HepG2 (cell line): ENCODE measurements around the gene NTM. TPM values are rescaled to one million over a fixed set of nuclear protein-coding genes. Genes with fewer than 3 reads are reported as not detected.
"Not testable (repeated sequence)": the region's sequence is repeated elsewhere in the genome, so short reads cannot be mapped to it uniquely, and the experiment has no call there.

ENCODE experiments used
- ATAC-seq: fragments of 200-7000 bp; cut with Tn5 transposase; 3 replicates; pipeline ENCODE4 v1.9.1; 2020; ENCODE audit warnings: mild to moderate bottlenecking, moderate library complexity
- BruUV-seq: library from RNA; stranded (reverse); fragments of 400-500 nt; replicated peaks from 2 replicates; lab custom pipeline; 2021; lab: Mats Ljungman, UMichigan
- CTCF ChIA-PET: fragments of 300-600 bp; formaldehyde crosslinking; extraction: SDS; loops from one replicate; lab custom pipeline; 2021; ENCODE audit warnings: low total read pairs, inconsistent platforms, low intra/inter-chr PET ratio; lab: Yijun Ruan, JAX
- POLR2A ChIA-PET: fragments of 350-600 bp; sonication (Branson Sonifier 250); formaldehyde crosslinking; loops from one replicate; lab custom pipeline; 2020; ENCODE audit warnings: antibody characterized with exemption, inconsistent platforms; lab: Yijun Ruan, JAX
- DNase-seq: peaks from one replicate; pipeline ENCODE4 v3.0.0-alpha.2; 2015; ENCODE audit warnings: low spot score
- FAIRE-seq: peaks from 3 replicates; lab custom pipeline; 2011; peaks lifted over from hg19 to GRCh38; lab: Jason Lieb, UNC
- H2AFZ ChIP-seq: one replicate; pipeline ENCODE4 v1.6.1; 2011; ENCODE audit warnings: low read length, inconsistent platforms
- H3K27ac ChIP-seq: fragments of 300-600 bp; 3 replicates; pipeline ENCODE4 v1.8.0; 2011; ENCODE audit warnings: mixed run types, mild to moderate bottlenecking, mixed read lengths, low read length, inconsistent platforms; ENCODE audit not compliant: insufficient read depth; ENCODE audit errors: extremely low read length
- H3K27me3 ChIP-seq, 2 experiments: fragments of 200-600 bp in 1 of 2; 2 replicates in 1 of 2; 3 replicates in 1 of 2; pipeline versions ENCODE4 v1.6.0 to v1.8.0; 2011; ENCODE audit warnings: low read length in 2 of 2, mild to moderate bottlenecking in 2 of 2, moderate library complexity in 2 of 2, inconsistent platforms in 1 of 2; ENCODE audit not compliant: insufficient read depth in 2 of 2, control insufficient read depth in 1 of 2
- H3K36me3 ChIP-seq, 2 experiments: fragments of 200-600 bp in 1 of 2; replicated peaks in 1 of 2; 2 replicates in 1 of 2; 3 replicates in 1 of 2; pipeline versions ENCODE4 v1.5.1 to v1.8.0; 2011; ENCODE audit warnings: low read length in 2 of 2, inconsistent platforms in 1 of 2; ENCODE audit not compliant: insufficient read depth in 2 of 2, control insufficient read depth in 1 of 2
- H3K4me1 ChIP-seq: 2 replicates; pipeline ENCODE4 v1.5.1; 2012; ENCODE audit warnings: low read length, inconsistent platforms; ENCODE audit not compliant: insufficient read depth
- H3K4me2 ChIP-seq: 2 replicates; pipeline ENCODE4 v1.6.0; 2011; ENCODE audit warnings: low read depth, low read length, inconsistent platforms
- H3K4me3 ChIP-seq, 3 experiments: fragments of 200-600 bp in 1 of 3; sonication (generic), shearing (Covaris generic) in 1 of 3; replicated peaks in 1 of 3; 2 replicates each; pipeline ENCODE4 v1.5.1; 2011 to 2016; ENCODE audit warnings: low read length in 3 of 3, inconsistent platforms in 2 of 3, low read depth in 2 of 3, mild to moderate bottlenecking in 2 of 3, control low read depth in 1 of 3, mixed read lengths in 1 of 3; ENCODE audit not compliant: insufficient read depth in 1 of 3
- H3K79me2 ChIP-seq: one replicate; pipeline ENCODE4 v1.6.1; 2011; ENCODE audit warnings: low read length, inconsistent platforms; ENCODE audit not compliant: insufficient read depth
- H3K9ac ChIP-seq: 2 replicates; pipeline ENCODE4 v1.6.0; 2011; ENCODE audit warnings: mild to moderate bottlenecking, low read depth, low read length, inconsistent platforms; ENCODE audit not compliant: insufficient read depth
- H3K9me3 ChIP-seq: 2 replicates; pipeline ENCODE4 v1.5.1; 2012; ENCODE audit warnings: mild to moderate bottlenecking, low read length
- H4K20me1 ChIP-seq: 2 replicates; pipeline ENCODE4 v1.6.0; 2011; ENCODE audit warnings: inconsistent platforms, mild to moderate bottlenecking, low read length, moderate library complexity; ENCODE audit not compliant: insufficient read depth
- BRCA1 ChIP-seq: sonication (generic); formaldehyde crosslinking; IDR thresholded peaks from 2 replicates; pipeline ENCODE4 v1.4.0; 2020; ENCODE audit warnings: missing genetic modification reagents
- CAMTA2 ChIP-seq: sonication (generic); formaldehyde crosslinking; IDR thresholded peaks from 2 replicates; pipeline ENCODE4 v1.4.0; 2020; ENCODE audit warnings: mild to moderate bottlenecking, missing genetic modification reagents, borderline replicate concordance
- FLYWCH1 ChIP-seq: sonication (generic); formaldehyde crosslinking; IDR thresholded peaks from 2 replicates; pipeline ENCODE4 v1.8.1; 2023; ENCODE audit warnings: mild to moderate bottlenecking, missing genetic modification reagents
- KDM5A ChIP-seq: fragments of 200-600 bp; sonication (generic); IDR thresholded peaks from 2 replicates; pipeline ENCODE4 v1.7.0; 2018; ENCODE audit warnings: antibody characterized with exemption, mild to moderate bottlenecking, low read length, borderline replicate concordance
- MAFF ChIP-seq: IDR thresholded peaks from 2 replicates; pipeline ENCODE4 v1.6.1; 2011; ENCODE audit warnings: low read depth, low read length, improper control_type of control experiment
- MIER2 ChIP-seq: IDR thresholded peaks from 2 replicates; pipeline ENCODE4 v1.6.1; 2016; ENCODE audit warnings: missing biosample characterization, missing genetic modification reagents
- REPIN1 ChIP-seq: sonication (generic); formaldehyde crosslinking; IDR thresholded peaks from 2 replicates; pipeline ENCODE4 v1.8.0; 2022; ENCODE audit warnings: missing genetic modification reagents, low read depth, mild to moderate bottlenecking, borderline replicate concordance
- TBX2 ChIP-seq: sonication (generic); formaldehyde crosslinking; IDR thresholded peaks from 2 replicates; pipeline ENCODE4 v1.5.0; 2020; ENCODE audit warnings: missing genetic modification reagents, mild to moderate bottlenecking, borderline replicate concordance
- TGIF2 ChIP-seq: IDR thresholded peaks from 2 replicates; pipeline ENCODE4 v1.6.1; 2016; ENCODE audit warnings: control low read depth, missing compliant biosample characterization
- ZNF446 ChIP-seq: sonication (generic); formaldehyde crosslinking; IDR thresholded peaks from 2 replicates; pipeline ENCODE4 v1.5.0; 2020; ENCODE audit warnings: mild to moderate bottlenecking, missing genetic modification reagents
- ZNF451 ChIP-seq: sonication (generic); formaldehyde crosslinking; IDR thresholded peaks from 2 replicates; pipeline ENCODE4 v1.5.0; 2020; ENCODE audit warnings: mild to moderate bottlenecking, missing genetic modification reagents
- ZNF570 ChIP-seq: sonication (generic); formaldehyde crosslinking; IDR thresholded peaks from 2 replicates; pipeline ENCODE4 v1.4.0; 2020; ENCODE audit warnings: mild to moderate bottlenecking, missing genetic modification reagents, borderline replicate concordance
- WGBS: methylation state at CpG from one replicate; pipeline ENCODE4 v1.1.6; 2017; ENCODE audit warnings: low lambda C conversion rate; 5-methylcytosine and 5-hydroxymethylcytosine counted together
- in situ Hi-C: cut with HindIII; loops from 2 replicates; pipeline ENCODE4 v1.10.0; 2017; ENCODE audit warnings: low pct_unique_long_range_greater_than_20kb; ENCODE audit not compliant: extremely low pct_ligation_motif_present
- intact Hi-C: fragments of 100-400 bp; cut with micrococcal nuclease; formaldehyde crosslinking; loops from one replicate; pipeline ENCODE4 v1.10.0; 2022; ENCODE audit not compliant: unreplicated experiment
- polyA plus RNA-seq, 8 experiments: library from polyadenylated mRNA; depleted of rRNA in 3 of 8; stranded (reverse) in 7 of 8; unstranded in 1 of 8; fragments of >200 nt; fragmentation: Illumina TruSeq in 4 of 8; extraction: Trizol in 4 of 8; gene quantifications; 2 replicates each; pipeline versions ENCODE4 v1.2.1 to v1.2.3, GENCODE V29; 2011 to 2016; ENCODE audit warnings: low read depth in 4 of 8, missing spikeins in 1 of 8, mixed read lengths in 1 of 8; ENCODE audit not compliant: insufficient read depth in 1 of 8
- total RNA-seq, 5 experiments: library from RNA; depleted of rRNA; stranded (reverse); fragments of >200 nt; fragmentation: Illumina TruSeq; extraction: Trizol; gene quantifications; 2 replicates each; pipeline ENCODE4 v1.2.3, GENCODE V29; 2016; ENCODE audit warnings: low read depth in 1 of 5
- TF ChIP-seq, protein P1 (sequence below): sonication (generic); formaldehyde crosslinking; IDR thresholded peaks from 2 replicates; pipeline ENCODE4 v1.4.0; 2020; ENCODE audit warnings: missing genetic modification reagents, borderline replicate concordance
- TF ChIP-seq, protein P2 (sequence below): sonication (generic); formaldehyde crosslinking; IDR thresholded peaks from 2 replicates; pipeline ENCODE4 v1.4.0; 2020; ENCODE audit warnings: missing genetic modification reagents

NTM gene
- total and polyA plus RNA-seq, 2 of the 13 experiments (the other 11 are each of a cell fraction or from before 2014, with no cell fraction given), result not detected

DNA sequence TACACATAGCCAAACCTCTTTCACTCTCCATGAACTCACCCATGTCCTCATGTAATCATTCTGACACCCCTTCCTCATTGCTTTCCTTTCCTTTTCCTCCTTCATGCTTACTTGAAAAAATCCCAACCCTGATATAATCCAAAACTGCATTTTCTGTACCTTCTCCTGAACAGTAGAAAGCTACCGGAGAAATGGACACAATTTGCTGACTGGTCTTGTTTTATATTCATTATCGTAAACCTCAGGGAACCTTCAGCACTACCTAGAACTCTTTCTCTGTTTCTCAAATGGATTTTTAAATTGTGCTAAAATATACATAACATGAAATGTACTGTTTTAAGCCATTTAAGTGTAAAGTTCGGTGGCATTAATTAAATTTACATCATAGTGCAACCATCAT, 996.9 kb downstream of the NTM start (continued):
- peak; percentile 56 for TF ChIP-seq MAFF

DNA sequence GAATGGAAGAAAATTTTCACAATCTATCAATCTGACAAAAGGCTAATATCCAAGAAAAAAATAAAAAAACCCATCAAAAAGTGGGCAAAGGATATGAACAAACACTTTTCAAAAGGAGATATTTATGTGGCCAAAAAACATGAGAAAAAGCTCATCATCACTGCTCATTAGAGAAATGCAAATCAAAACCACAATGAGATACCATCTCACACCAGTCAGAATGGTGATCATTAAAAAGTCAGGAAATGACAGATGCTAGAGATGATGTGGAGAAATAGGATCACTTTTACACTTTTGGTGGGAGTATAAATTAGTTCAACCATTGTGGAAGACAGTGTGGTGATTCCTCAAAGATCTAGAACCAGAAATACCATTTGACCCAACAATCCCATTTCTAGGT, 999.7 kb downstream of the NTM start:
- H3K4me3 ChIP-seq, H3K4me2 ChIP-seq, H3K36me3 ChIP-seq, H3K79me2 ChIP-seq, H3K27ac ChIP-seq, in situ Hi-C loops, intact Hi-C loops, H2AFZ ChIP-seq, POLR2A ChIA-PET, H4K20me1 ChIP-seq, CTCF ChIA-PET, DNase-seq, ATAC-seq, FAIRE-seq, H3K4me1 ChIP-seq, H3K9ac ChIP-seq, BruUV-seq, H3K27me3 ChIP-seq: not testable (repeated sequence)
- peaks cover 39% of the 10 kb centered on the region for H3K9me3 ChIP-seq

DNA sequence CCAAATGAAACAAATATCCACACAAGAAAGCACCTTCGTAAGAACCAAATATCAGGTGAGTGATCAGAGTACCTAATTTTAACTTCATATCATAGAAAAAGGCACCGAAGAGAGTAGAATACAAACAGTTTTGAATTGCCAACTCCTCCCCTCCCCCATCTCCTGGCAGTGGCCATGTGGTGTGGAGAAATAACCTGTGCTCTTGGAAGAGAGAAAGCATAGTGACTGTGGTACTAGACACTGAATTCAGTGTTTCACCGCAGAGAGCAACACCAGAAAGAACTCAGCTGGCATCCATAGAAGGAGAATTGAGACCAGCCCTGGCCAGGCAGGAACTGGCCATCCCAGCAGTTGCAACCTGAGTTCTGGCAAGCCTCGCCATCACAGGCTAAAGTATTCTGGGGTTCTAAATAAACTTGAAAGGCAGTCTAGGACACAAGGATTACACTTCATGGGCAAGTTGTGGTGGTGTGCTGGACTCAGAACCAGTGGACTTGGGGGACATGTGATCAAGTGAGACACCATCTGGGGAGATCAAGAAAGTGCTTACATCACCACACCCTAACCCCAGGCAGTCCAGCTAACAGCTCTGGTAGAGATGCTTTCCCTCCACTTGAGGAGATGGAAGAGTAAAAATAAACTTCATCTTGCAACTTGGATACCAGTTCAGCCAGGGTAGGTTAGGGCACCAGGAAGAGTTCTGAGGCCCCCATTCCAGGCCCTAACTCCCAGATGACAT, 1003.2 kb downstream of the NTM start:
- Histone ChIP-seq H3K4me2 (no peak overlapping the region), H3K79me2 (no peaks in the 10 kb centered on the region), H3K4me1 (no peaks in the 10 kb centered on the region), H3K9ac (no peak overlapping the region), H2AFZ (no peak overlapping the region), H3K9me3 (peaks cover 60% of the 10 kb centered on the region), H3K27me3 (no peaks in the 10 kb centered on the region), H4K20me1 (no peaks in the 10 kb centered on the region), H3K27ac (no peak overlapping the region), H3K4me3 (no peak overlapping the region), H3K36me3 (no peaks in the 10 kb centered on the region)
- ChIA-PET POLR2A (no interaction called here), CTCF (no interaction called here)
- FAIRE-seq, result no peak
- ATAC-seq, result no peak
- no TSS peak for BruUV-seq
- 7% methylated on average over 4 of the region's 4 CpGs for WGBS
- intact Hi-C loops, result no loop called here
- no peak for DNase-seq
- in situ Hi-C loops, result no loop called here
- TF ChIP-seq FLYWCH1 (CRISPR knock-in tag), result no peak
- TF ChIP-seq TGIF2 (CRISPR knock-in tag), result no peak
- TF ChIP-seq, protein P1, sequence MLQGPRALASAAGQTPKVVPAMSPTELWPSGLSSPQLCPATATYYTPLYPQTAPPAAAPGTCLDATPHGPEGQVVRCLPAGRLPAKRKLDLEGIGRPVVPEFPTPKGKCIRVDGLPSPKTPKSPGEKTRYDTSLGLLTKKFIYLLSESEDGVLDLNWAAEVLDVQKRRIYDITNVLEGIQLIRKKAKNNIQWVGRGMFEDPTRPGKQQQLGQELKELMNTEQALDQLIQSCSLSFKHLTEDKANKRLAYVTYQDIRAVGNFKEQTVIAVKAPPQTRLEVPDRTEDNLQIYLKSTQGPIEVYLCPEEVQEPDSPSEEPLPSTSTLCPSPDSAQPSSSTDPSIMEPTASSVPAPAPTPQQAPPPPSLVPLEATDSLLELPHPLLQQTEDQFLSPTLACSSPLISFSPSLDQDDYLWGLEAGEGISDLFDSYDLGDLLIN (CRISPR knock-in tag), result no peak
- no peak for TF ChIP-seq KDM5A
- TF ChIP-seq ZNF570, result no peak
- TF ChIP-seq BRCA1 (CRISPR knock-in tag), result no peak
- TF ChIP-seq MIER2 (CRISPR knock-in tag), result no peak
- TF ChIP-seq TBX2 (CRISPR knock-in tag), result no peak
- no peak for TF ChIP-seq ZNF446 (CRISPR knock-in tag)
- TF ChIP-seq REPIN1 (CRISPR knock-in tag), result no peak
- TF ChIP-seq, protein P2, sequence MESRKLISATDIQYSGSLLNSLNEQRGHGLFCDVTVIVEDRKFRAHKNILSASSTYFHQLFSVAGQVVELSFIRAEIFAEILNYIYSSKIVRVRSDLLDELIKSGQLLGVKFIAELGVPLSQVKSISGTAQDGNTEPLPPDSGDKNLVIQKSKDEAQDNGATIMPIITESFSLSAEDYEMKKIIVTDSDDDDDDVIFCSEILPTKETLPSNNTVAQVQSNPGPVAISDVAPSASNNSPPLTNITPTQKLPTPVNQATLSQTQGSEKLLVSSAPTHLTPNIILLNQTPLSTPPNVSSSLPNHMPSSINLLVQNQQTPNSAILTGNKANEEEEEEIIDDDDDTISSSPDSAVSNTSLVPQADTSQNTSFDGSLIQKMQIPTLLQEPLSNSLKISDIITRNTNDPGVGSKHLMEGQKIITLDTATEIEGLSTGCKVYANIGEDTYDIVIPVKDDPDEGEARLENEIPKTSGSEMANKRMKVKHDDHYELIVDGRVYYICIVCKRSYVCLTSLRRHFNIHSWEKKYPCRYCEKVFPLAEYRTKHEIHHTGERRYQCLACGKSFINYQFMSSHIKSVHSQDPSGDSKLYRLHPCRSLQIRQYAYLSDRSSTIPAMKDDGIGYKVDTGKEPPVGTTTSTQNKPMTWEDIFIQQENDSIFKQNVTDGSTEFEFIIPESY, result no peak
- no peak for TF ChIP-seq ZNF451 (CRISPR knock-in tag)
- no peak for TF ChIP-seq CAMTA2 (CRISPR knock-in tag)
